Measurements from ENCODE around the gene CPS1.

CPS1 gene

DNA sequence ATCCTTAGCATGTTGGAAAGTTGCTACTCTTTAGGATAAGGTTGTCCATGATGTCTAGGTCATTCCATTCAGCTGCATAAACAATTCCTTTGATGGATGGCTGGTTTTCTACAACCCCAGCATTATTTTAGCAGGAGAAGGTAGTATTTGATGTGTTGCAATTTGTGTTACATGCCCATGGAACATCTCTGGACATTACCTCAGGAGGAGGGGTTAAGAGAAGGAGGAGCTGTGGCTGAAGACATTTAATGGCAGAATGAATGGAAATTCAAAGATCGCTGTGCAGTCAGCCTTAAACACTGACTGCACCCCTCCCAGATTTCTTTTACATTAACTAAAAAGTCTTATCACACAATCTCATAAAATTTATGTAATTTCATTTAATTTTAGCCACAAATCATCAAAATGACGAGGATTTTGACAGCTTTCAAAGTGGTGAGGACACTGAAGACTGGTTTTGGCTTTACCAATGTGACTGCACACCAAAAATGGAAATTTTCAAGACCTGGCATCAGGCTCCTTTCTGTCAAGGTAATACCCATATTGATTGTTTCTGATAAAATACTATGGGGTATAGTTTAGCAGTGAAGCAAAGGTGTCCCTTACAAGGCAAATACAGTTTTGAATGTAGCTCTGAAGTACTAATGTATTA is at the start of gene CPS1:
CPS1 (plus strand) TSS at position 271 of the 652 bp plus-strand sequence; CDS start at position 406, 135 bp downstream.
- no peak for FAIRE-seq
- no peak for TF ChIP-seq POLR2A (IDR thresholded peaks at IDR 0.05; ENCODE audit: low read depth, low read length)
- DNase-seq (ENCODE audit: insufficient read length, low spot score), result no peak

DNA sequence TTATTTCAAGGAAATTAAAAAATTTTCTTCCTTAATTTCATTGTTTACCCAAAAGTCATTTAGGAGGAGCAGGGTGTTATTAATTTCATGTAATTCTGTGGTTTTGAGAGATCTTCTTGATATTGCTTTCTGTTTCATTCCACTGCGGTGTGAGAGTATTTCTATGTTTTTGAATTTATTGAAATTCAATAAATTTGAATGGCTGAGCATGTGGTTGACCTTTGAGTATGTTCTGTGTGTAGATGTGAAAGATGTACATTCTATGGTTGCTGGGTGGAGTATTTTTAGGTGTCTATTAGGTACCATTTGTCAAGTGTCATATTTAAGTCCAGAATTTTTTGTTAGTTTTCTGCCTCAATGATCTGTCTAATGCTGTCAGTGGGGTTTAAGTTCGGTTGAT is 40.5 kb upstream of the CPS1 start:
- no peak for FAIRE-seq

GRCh38 chr2:210517264-210517663 is 39.1 kb upstream of the CPS1 start:
- no peak for FAIRE-seq
- no peak for DNase-seq (ENCODE audit: insufficient read length, low spot score)
- no peak for TF ChIP-seq POLR2A (IDR thresholded peaks at IDR 0.05; ENCODE audit: low read depth, low read length)

More for the DNA sequence above, 40.5 kb upstream of the CPS1 start:
- DNase-seq (ENCODE audit: insufficient read length, low spot score), result no peak
- no peak for TF ChIP-seq POLR2A (IDR thresholded peaks at IDR 0.05; ENCODE audit: low read depth, low read length)

- no peak for TF ChIP-seq POLR2A (IDR thresholded peaks at IDR 0.05; ENCODE audit: low read depth, low read length)
- no peak for FAIRE-seq
- DNase-seq (ENCODE audit: insufficient read length, low spot score), result no peak
These were observed 36.8 kb upstream of the CPS1 start for GRCh38 chr2:210519594-210519993.

DNA sequence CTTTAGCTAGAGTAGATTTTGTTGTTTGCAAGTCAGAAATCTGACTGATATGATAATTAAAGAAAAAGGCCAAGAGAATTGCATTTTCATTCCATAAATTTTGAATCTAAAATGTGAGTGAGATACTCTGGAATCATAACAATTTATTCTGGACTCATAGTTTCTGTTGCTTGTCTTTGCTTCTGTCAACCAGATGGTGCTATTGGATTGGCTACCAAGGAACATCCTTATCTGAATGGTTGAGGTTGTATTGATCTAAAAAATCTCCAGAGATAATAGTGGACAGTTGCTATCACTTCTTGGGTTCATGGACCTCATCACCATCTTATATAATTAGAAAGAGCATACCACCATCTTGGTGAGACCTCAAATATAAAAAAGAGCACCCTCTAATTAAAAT is 34.0 kb upstream of the CPS1 start:
- FAIRE-seq (no peak), DNase-seq (ENCODE audit: insufficient read length, low spot score) (no peak)
- no peak for TF ChIP-seq POLR2A (IDR thresholded peaks at IDR 0.05; ENCODE audit: low read depth, low read length)

- no peak for TF ChIP-seq POLR2A (IDR thresholded peaks at IDR 0.05; ENCODE audit: low read depth, low read length)
- FAIRE-seq (no peak), DNase-seq (ENCODE audit: insufficient read length, low spot score) (no peak)
These were observed 32.6 kb upstream of the CPS1 start for GRCh38 chr2:210523650-210524289.

DNA sequence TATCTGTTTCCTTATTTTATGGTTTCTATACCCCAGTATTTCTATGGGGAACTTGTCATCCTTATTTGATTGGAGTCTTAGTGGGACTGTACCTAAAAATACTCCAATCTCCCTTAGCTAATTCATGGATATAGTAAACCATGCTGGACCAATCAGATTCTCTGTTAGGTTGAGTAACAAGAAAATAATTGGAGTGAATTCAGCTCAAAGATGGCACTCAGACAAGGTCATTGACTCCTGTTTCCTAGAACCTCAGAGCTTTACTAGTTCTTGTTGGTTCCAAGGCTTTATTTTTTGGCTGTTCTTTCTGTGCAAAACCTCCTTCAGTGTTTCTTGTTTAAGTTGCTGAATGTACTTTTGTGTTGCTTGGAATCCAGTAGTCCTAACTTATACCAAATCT is 31.9 kb upstream of the CPS1 start:
- no peak for DNase-seq (ENCODE audit: insufficient read length, low spot score)
- TF ChIP-seq POLR2A (IDR thresholded peaks at IDR 0.05; ENCODE audit: low read depth, low read length), result no peak
- no peak for FAIRE-seq

- no peak for FAIRE-seq
- no peak for DNase-seq (ENCODE audit: insufficient read length, low spot score)
- no peak for TF ChIP-seq POLR2A (IDR thresholded peaks at IDR 0.05; ENCODE audit: low read depth, low read length)
These were observed 29.1 kb upstream of the CPS1 start for GRCh38 chr2:210527286-210527685.

DNA sequence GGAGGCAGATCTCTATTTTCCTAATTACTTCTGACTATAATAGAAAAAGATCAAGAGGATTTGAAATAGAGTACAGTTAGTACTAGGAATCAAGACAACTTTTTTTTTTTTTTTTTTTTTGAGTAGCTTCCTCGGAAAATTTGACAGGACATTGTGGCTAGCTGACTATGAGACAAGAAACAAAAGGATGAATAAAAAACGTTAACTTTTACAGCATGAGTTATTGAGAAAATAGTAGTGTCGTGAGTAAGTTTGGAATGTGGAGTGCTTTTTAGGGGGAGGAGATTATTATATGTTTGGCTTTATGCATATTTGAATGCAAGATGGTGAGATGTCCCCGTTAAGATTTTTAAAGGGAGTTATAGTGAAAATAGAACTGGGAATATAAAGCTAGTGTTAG is 27.7 kb upstream of the CPS1 start:
- DNase-seq (ENCODE audit: insufficient read length, low spot score) (no peak), FAIRE-seq (no peak)
- no peak for TF ChIP-seq POLR2A (IDR thresholded peaks at IDR 0.05; ENCODE audit: low read depth, low read length)

GRCh38 chr2:210531050-210531449 is 25.3 kb upstream of the CPS1 start:
- no peak for TF ChIP-seq POLR2A (IDR thresholded peaks at IDR 0.05; ENCODE audit: low read depth, low read length)
- no peak for DNase-seq (ENCODE audit: insufficient read length, low spot score)
- FAIRE-seq, result no peak

GRCh38 chr2:210531482-210531881 is 24.9 kb upstream of the CPS1 start:
- DNase-seq (ENCODE audit: insufficient read length, low spot score) (no peak), FAIRE-seq (no peak)
- no peak for TF ChIP-seq POLR2A (IDR thresholded peaks at IDR 0.05; ENCODE audit: low read depth, low read length)

DNA sequence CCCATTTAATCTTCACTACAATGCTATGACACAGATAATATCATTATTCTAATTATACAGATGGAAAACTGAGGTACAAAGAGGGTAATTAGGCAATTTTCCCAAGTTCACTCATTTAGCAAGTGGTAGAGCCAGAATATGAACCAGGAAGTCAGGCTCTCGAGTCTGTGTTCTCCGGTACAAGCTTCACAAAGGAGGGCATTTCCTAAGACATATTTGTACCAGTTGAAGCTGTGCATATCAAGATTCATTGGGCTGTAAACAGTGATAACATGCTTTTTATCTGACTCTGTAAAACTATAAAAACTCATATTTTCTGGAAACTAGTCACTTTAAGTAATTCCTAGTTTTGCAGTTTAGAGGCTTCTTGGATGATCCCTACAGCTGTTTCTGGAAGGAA is 23.0 kb upstream of the CPS1 start:
- no peak for TF ChIP-seq POLR2A (IDR thresholded peaks at IDR 0.05; ENCODE audit: low read depth, low read length)
- FAIRE-seq, result no peak
- DNase-seq (ENCODE audit: insufficient read length, low spot score), result no peak

DNA sequence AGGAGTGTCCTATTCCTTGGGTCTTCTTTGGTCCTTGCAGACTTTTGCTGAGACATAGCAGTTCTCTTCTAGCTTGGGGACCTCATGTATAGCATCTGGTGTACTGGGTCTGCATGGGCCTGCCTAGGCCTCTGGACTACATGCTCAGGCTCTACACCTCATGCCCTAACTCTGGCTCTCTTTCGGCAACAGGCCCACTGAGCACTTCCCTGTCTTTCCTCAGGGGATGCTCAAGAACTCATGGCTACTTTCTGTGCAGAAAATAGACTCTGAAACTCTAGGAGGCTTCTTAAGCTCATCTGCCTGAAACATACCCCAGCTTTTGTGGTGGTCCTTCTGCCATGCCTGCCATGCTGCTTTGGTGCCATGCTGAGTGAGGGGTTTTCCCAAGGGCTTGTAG is 21.5 kb upstream of the CPS1 start:
- no peak for TF ChIP-seq POLR2A (IDR thresholded peaks at IDR 0.05; ENCODE audit: low read depth, low read length)
- DNase-seq (ENCODE audit: insufficient read length, low spot score), result no peak
- no peak for FAIRE-seq

DNA sequence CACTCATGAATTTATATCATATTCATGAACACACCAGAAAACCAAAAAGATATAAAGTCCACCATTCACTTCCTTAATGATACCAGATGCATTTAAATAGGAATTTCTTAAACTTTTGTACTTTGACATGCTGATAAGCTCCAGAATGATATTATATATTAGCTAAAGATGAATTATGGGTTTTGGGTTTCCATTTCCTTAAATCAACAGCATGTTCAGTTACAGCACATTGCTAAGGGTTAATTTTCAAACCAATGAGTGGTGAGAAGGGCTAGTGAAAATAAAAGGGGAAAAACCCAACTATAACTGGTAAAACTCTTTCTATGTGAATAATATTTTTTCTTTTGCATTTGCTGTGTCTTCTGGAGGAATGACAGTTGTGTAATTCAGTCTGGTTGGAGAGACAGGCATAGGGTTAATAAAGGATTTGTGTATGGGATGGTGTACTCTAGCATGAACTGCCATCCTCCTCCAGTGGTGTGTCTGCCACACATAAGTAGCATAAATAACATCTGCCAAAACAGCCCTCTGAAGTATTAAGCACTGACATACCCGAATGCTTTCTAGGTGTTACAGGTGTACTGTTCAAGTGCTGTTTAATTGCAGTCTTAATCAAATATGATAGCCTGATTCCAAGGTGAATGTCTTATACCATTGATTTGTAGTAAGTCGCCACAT is 19.3 kb upstream of the CPS1 start:
- no peak for DNase-seq (ENCODE audit: insufficient read length, low spot score)
- TF ChIP-seq POLR2A (IDR thresholded peaks at IDR 0.05; ENCODE audit: low read depth, low read length), result no peak
- FAIRE-seq, result no peak

GRCh38 chr2:210539035-210539434 is 17.4 kb upstream of the CPS1 start:
- no peak for TF ChIP-seq POLR2A (IDR thresholded peaks at IDR 0.05; ENCODE audit: low read depth, low read length)
- FAIRE-seq (no peak), DNase-seq (ENCODE audit: insufficient read length, low spot score) (no peak)

Data from H54 (cell line).